A549 treated with CORT108297 at 1 μM for 4 hours (cell line): ENCODE measurements around the gene IFNGR2. TPM values are rescaled to one million over a fixed set of nuclear protein-coding genes. Genes with fewer than 3 reads are reported as not detected.

Experiments
- total RNA-seq: library from RNA; stranded (reverse); fragments of 200-300 nt; extraction: Qiagen RNA extraction; gene quantifications from 5 replicates; pipeline ENCODE4 v1.2.3, GENCODE V29; 2022

The IFNGR2 gene
- total RNA-seq = 49.1 to 55.8 TPM (median 55.0 TPM) in 5 replicates

GRCh38 chr21:33403128-33403785 is at the start of gene IFNGR2:
IFNGR2 (plus strand) TSS chr21:33403413; CDS start chr21:33403544, 131 bp downstream.

GRCh38 chr21:33479679-33480480 is 76.7 kb downstream of the IFNGR2 start, which contains the start of gene TMEM50B:
TMEM50B (minus strand) TSS chr21:33479974; CDS start chr21:33468885, 11,089 bp downstream.

Other genes with a start within 250 kb of the IFNGR2 start
- 14.5 to 17.0 TPM (median 15.8 TPM) in 5 replicates for gene IFNAR2, start 173.5 kb upstream of the IFNGR2 start, total RNA-seq
- 17.9 to 20.5 TPM (median 18.4 TPM) in 5 replicates for gene IL10RB, start 137.0 kb upstream of the IFNGR2 start, total RNA-seq
- gene IFNAR1, start 78.4 kb upstream of the IFNGR2 start, total RNA-seq = 13.5 to 20.1 TPM (median 18.4 TPM) in 5 replicates
- gene TMEM50B, start 76.6 kb downstream of the IFNGR2 start, total RNA-seq = 10.1 to 10.9 TPM (median 10.8 TPM) in 5 replicates
- 0.10 to 0.63 TPM (median 0.34 TPM) in 5 replicates for gene DNAJC28, start 88.3 kb downstream of the IFNGR2 start, total RNA-seq
- gene GART, start 138.7 kb downstream of the IFNGR2 start, total RNA-seq = 61.1 to 69.9 TPM (median 64.2 TPM) in 5 replicates
- gene SON, start 139.6 kb downstream of the IFNGR2 start, total RNA-seq = 74.6 to 97.9 TPM (median 84.7 TPM) in 5 replicates
- gene DONSON, start 185.3 kb downstream of the IFNGR2 start, total RNA-seq = 14.6 to 18.3 TPM (median 17.0 TPM) in 5 replicates
- 12.8 to 14.9 TPM (median 14.4 TPM) in 5 replicates for gene CRYZL1, start 238.3 kb downstream of the IFNGR2 start, total RNA-seq
- gene ITSN1, start 239.1 kb downstream of the IFNGR2 start, total RNA-seq = 14.8 to 18.1 TPM (median 17.5 TPM) in 5 replicates